ENCODE data around the gene RSPO1. TPM values are rescaled to one million over a fixed set of nuclear protein-coding genes. Genes with fewer than 3 reads are reported as not detected.

The RSPO1 gene
- total and polyA plus RNA-seq, 2 experiments from 2014 or later: 0.71 to 1.0 TPM

GRCh38 chr1:37633040-37633937 lies 1.4 kb downstream of the RSPO1 start:
- no peak overlapping the region for H3K27ac ChIP-seq
- no peak for TF ChIP-seq CTCF (IDR thresholded peaks at IDR 0.05; ENCODE audit: low read depth, low read length)
- H3K4me1 ChIP-seq (ENCODE audit: low read depth): no peaks in the 10 kb centered on the region
- peaks cover 100% of the 10 kb centered on the region for H3K27me3 ChIP-seq
- peak in 1 of 2 donors; percentile 8 for DNase-seq (ENCODE audit: low read depth in 1 of 2, low spot score in 1 of 2)
- no peak overlapping the region for H3K4me3 ChIP-seq
- no peaks in the 10 kb centered on the region for H3K36me3 ChIP-seq
- H3K9me3 ChIP-seq (ENCODE audit: low read depth): no peaks in the 10 kb centered on the region

- no peak for DNase-seq (ENCODE audit: low read depth in 1 of 2, low spot score in 1 of 2)
- TF ChIP-seq CTCF (IDR thresholded peaks at IDR 0.05; ENCODE audit: low read depth, low read length): no peak
- no peaks in the 10 kb centered on the region for H3K9me3 ChIP-seq (ENCODE audit: low read depth)
- no peak overlapping the region for H3K4me3 ChIP-seq
- H3K36me3 ChIP-seq: no peaks in the 10 kb centered on the region
- H3K27me3 ChIP-seq: peaks cover 100% of the 10 kb centered on the region
- H3K27ac ChIP-seq: no peak overlapping the region
- H3K4me1 ChIP-seq (ENCODE audit: low read depth): no peaks in the 10 kb centered on the region
These were observed 3.7 kb downstream of the RSPO1 start for GRCh38 chr1:37631036-37631435.

- Histone ChIP-seq H3K27me3 (peaks cover 99% of the 10 kb centered on the region), H3K36me3 (no peaks in the 10 kb centered on the region), H3K27ac (no peak overlapping the region), H3K9me3 (ENCODE audit: low read depth) (no peaks in the 10 kb centered on the region), H3K4me1 (ENCODE audit: low read depth) (no peaks in the 10 kb centered on the region), H3K4me3 (no peak overlapping the region)
- TF ChIP-seq CTCF (IDR thresholded peaks at IDR 0.05; ENCODE audit: low read depth, low read length): no peak
- DNase-seq (ENCODE audit: low read depth in 1 of 2, low spot score in 1 of 2): no peak
These were observed 4.2 kb downstream of the RSPO1 start for GRCh38 chr1:37630426-37631028.

- Histone ChIP-seq H3K27ac (no peak overlapping the region), H3K4me1 (ENCODE audit: low read depth) (no peaks in the 10 kb centered on the region), H3K36me3 (no peaks in the 10 kb centered on the region), H3K4me3 (no peak overlapping the region), H3K27me3 (peaks cover 97% of the 10 kb centered on the region), H3K9me3 (ENCODE audit: low read depth) (no peaks in the 10 kb centered on the region)
- DNase-seq (ENCODE audit: low read depth in 1 of 2, low spot score in 1 of 2): no peak
- TF ChIP-seq CTCF (IDR thresholded peaks at IDR 0.05; ENCODE audit: low read depth, low read length): no peak
These were observed 4.8 kb downstream of the RSPO1 start for GRCh38 chr1:37629726-37630425.

- peaks cover 97% of the 10 kb centered on the region for H3K27me3 ChIP-seq
- no peaks in the 10 kb centered on the region for H3K4me1 ChIP-seq (ENCODE audit: low read depth)
- no peak for TF ChIP-seq CTCF (IDR thresholded peaks at IDR 0.05; ENCODE audit: low read depth, low read length)
- H3K27ac ChIP-seq: no peak overlapping the region
- H3K9me3 ChIP-seq (ENCODE audit: low read depth): no peaks in the 10 kb centered on the region
- H3K4me3 ChIP-seq: no peak overlapping the region
- no peak for DNase-seq (ENCODE audit: low read depth in 1 of 2, low spot score in 1 of 2)
- no peaks in the 10 kb centered on the region for H3K36me3 ChIP-seq
These were observed 5.7 kb downstream of the RSPO1 start for GRCh38 chr1:37629008-37629407.

All from cardiac muscle cell (in vitro differentiated cells and primary cell).